Peyer's patch (tissue), 4 donors: ENCODE results near the gene MCOLN2.

Experiments
- CTCF ChIP-seq, 6 experiments: fragments of 450-650 bp in 4 of 6; fragments of 200-600 bp in 2 of 6; sonication (generic) in 1 of 6; IDR thresholded peaks; one replicate each; pipeline ENCODE4 v1.5.1; 2017 to 2019; ENCODE audit warnings: antibody characterized with exemption in 6 of 6, mild to moderate bottlenecking in 3 of 6, moderate library complexity in 1 of 6
- POLR2A ChIP-seq, 2 donors: fragments of 450-650 bp; IDR thresholded peaks; one replicate each; pipeline ENCODE4 v1.5.1; 2017; ENCODE audit warnings: antibody characterized with exemption in 2 of 2, mild to moderate bottlenecking in 2 of 2, moderate library complexity in 2 of 2

GRCh38 chr1:84918726-84919336 is 78.1 kb downstream of the MCOLN2 start:
- TF ChIP-seq CTCF (IDR thresholded peaks at IDR 0.05): no peak
- TF ChIP-seq POLR2A (IDR thresholded peaks at IDR 0.05): no peak
